GM21619 (cell line): Measurements from ENCODE around the gene ZNF638.
"Not testable (repeated sequence)": the region's sequence is repeated elsewhere in the genome, so short reads cannot be mapped to it uniquely, and the experiment has no call there.

ENCODE experiments used
- ATAC-seq: cut with Tn5 transposase; IDR thresholded peaks from one replicate; pipeline ENCODE4 v1.9.1; 2021; ENCODE audit not compliant: unreplicated experiment

ZNF638 gene, protein sequence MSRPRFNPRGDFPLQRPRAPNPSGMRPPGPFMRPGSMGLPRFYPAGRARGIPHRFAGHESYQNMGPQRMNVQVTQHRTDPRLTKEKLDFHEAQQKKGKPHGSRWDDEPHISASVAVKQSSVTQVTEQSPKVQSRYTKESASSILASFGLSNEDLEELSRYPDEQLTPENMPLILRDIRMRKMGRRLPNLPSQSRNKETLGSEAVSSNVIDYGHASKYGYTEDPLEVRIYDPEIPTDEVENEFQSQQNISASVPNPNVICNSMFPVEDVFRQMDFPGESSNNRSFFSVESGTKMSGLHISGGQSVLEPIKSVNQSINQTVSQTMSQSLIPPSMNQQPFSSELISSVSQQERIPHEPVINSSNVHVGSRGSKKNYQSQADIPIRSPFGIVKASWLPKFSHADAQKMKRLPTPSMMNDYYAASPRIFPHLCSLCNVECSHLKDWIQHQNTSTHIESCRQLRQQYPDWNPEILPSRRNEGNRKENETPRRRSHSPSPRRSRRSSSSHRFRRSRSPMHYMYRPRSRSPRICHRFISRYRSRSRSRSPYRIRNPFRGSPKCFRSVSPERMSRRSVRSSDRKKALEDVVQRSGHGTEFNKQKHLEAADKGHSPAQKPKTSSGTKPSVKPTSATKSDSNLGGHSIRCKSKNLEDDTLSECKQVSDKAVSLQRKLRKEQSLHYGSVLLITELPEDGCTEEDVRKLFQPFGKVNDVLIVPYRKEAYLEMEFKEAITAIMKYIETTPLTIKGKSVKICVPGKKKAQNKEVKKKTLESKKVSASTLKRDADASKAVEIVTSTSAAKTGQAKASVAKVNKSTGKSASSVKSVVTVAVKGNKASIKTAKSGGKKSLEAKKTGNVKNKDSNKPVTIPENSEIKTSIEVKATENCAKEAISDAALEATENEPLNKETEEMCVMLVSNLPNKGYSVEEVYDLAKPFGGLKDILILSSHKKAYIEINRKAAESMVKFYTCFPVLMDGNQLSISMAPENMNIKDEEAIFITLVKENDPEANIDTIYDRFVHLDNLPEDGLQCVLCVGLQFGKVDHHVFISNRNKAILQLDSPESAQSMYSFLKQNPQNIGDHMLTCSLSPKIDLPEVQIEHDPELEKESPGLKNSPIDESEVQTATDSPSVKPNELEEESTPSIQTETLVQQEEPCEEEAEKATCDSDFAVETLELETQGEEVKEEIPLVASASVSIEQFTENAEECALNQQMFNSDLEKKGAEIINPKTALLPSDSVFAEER (N-terminal part only)

DNA sequence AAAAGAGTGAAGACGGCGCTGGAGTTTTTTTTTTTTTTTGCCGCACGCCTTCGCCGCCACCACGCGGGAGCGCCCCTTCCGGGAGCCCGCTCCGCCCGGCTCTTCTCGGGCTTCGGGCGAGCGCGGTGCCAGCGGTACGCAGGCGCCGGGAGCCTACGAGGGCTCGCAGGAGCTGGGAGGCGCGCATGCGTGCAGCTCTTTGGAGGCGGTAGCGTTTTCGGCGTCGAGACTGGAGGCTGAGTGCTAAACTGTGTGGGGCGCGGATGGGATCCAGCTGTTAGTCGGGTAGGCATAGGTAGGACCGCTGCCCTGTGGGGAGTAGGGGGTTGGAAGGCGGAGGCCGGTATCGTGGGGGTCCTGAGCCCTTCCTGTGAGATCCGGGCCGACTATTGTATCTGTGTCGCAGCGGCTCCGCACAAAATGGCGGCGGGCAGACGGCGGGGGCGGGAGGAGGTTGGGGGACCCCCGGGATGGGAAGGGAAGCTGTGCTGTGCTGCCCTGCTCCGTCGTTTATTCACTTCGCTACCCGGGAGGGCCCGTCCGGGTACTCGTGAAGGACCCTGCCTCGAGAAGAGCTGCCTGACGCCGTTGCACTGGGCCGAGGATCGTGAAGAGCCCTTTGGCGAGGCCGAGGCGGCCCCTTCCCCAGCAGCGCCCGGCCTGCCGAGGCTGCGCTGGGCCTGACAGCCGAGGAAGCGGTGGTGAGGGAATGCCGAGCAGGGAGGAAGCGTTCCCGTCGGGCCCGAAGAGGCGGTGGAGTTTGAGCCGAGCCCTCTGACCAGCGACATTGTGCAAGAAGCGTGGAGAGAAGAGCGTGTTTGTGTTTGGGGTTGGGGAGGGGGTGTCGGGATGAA, at the start of gene ZNF638:
ZNF638 (plus strand) TSS at position 202 of the 854 bp plus-strand sequence. CDS start 17,173 bp downstream, outside the sequence.
- peak; percentile 95 for ATAC-seq

DNA sequence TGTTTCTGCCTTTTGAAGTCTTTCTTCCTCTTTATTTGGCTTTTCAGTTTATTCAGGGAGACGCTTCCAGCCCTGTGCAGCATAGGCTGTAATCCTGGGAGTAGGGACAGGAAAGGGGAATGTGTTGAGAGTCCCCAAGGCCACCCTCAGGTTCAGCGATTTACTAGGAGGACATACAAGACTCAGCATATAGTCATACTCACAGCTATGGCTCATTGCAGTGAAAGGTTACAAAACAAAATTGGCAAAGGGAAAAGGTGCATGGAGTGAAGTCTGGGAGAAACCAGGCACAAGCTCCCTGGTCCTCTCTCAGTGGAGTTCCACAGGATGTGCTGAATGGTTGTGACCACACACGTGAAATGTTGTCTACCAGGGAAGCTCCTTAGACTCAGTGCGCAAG, 49.6 kb upstream of the ZNF638 start:
- ATAC-seq: no peak

DNA sequence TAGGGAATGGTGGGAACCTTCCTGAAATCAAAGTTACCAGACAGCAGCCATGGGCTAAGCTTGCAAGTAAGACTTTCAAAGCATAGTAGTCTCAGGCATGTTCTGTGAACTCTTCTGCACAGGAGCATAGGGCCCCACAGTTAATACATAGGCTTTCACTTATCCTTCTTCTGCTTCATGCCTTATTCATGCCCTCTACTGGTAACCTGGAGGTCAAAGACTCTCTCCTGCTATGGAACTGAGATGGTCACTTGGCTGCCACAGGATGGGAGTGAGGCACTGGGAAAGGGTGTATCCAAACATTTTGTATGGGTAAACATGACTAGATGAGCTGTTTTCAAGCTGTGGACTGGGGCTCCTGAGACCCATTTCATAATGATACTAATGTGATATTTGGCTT, 49.1 kb upstream of the ZNF638 start:
- ATAC-seq: no peak

DNA sequence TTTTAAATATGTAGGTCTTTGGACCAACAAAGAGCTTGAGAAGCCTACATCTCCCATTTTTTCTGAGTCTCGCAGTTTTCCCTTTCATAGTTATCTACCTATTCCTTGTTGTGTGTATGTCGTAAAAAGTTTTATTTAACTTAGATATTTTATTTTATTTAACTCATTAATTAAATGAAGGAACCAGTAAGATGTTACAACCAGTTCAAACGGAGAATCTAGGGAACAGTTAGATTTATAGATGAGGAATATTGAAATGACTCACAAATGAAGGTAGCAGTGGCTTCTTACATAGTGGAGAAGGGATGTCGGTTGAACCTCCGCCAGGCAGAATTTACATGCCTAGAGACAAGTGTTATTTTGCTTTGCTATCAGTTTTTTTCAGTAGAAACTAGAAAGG, 48.5 kb upstream of the ZNF638 start:
- no peak for ATAC-seq

GRCh38 chr2:71285706-71286105, 45.9 kb upstream of the ZNF638 start:
- no peak for ATAC-seq

- ATAC-seq: no peak
Measured at GRCh38 chr2:71291398-71291797, 40.2 kb upstream of the ZNF638 start.

GRCh38 chr2:71292159-71292558, 39.4 kb upstream of the ZNF638 start:
- no peak for ATAC-seq

DNA sequence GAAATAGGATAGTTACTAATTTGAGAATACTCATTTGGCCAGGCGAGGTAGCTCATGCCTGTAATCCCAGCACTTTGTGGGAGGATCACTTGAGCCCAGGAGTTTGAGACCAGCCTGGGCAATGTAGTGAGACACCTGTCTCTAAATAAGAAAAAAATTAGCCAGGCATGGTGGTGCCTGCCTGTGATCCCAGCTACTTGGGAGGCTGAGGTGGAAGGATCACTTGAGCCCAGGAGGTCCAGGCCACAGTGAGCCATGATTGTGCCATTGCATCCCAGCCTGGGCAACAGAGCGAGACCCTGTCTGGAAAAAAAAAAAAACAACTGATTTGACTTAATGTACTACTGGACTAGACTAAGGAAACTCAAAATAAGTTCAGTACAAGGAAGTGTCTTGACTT, 32.7 kb upstream of the ZNF638 start:
- ATAC-seq: no peak

DNA sequence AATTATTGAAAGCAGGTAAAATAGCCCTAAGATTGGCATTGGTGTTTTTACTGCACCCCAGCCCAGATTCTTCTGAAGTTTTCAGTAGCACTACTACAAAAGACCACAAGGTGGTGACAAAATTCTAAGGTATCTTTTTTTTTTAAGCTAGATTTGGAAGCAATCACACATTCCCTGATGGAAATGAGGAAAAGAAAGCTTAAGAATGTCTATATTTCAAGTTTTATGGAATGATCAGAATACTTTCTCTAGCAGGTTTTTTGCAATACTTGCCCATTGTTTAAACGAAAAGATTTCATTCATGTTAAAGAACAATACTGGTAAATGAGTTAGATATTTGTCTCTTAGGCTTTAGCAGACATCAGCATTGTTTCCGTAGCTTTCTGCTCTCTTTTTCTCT, 32.1 kb upstream of the ZNF638 start:
- no peak for ATAC-seq

GRCh38 chr2:71303849-71304248, 27.7 kb upstream of the ZNF638 start:
- ATAC-seq: no peak

DNA sequence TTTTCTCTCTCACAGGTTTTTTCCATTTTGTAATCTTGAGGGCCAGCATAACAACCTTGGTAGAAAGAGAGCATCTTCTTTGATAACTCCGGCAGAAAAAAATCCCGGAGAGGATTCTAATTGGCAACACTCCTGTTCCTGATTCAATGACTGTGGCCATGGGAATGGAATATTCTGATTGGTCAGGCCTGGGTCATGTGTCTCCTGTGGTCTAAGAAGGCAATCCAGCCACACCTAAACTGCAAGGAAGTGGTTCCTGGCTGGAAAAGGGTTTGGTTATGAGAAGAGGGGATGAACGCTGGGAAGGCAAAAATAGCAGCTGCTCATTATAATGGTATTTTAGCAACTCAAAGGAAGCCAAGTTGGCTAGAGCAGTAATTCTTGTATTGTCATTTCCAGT, 24.8 kb upstream of the ZNF638 start:
- ATAC-seq: no peak

- ATAC-seq: no peak
Measured at GRCh38 chr2:71313016-71313766, 18.4 kb upstream of the ZNF638 start.

GRCh38 chr2:71317060-71317459, 14.5 kb upstream of the ZNF638 start:
- no peak for ATAC-seq

- ATAC-seq: not testable (repeated sequence)
Measured at GRCh38 chr2:71317900-71318299, 13.7 kb upstream of the ZNF638 start.

- ATAC-seq: no peak
Measured at GRCh38 chr2:71323386-71323785, 8.2 kb upstream of the ZNF638 start.

DNA sequence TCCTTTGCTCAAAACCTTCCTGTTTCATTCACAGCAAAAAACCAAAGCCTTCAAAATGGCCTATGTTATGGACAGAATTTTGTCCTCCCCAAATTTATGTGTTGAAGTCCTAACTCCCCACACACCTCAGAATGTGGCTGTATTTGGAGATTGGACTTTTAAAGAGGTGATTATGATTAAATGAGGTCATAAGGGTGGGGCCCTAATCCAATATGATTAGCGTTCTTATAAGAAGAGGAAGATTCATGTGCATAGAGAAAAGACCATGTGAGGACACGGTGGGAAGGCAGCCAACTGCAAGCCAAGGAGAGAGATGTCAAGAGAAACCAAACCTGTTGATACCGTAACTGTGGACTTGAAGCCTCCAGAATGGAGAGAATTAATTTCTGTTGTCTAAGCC, 4.6 kb upstream of the ZNF638 start:
- no peak for ATAC-seq

DNA sequence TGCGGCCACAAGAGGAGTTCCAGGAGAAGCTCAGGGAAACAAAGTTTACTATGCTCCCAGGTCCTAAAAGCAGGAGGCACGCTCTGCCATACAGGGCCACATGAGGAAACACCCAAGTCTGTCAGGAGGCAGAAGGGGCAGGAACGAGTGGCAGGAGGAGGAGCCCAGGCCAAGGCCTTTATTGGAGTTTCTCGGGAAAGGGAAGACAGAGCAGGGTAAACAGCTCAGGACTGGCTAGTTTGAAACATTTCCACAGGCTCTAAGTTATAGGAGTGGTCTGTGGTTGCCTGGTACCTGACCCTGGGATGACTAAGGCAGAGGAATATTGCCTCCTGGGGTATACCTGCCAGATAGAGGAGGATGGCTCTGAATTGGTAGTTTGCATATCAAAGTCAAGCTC, 3.7 kb upstream of the ZNF638 start:
- ATAC-seq: no peak

GRCh38 chr2:71330155-71330554, 1.4 kb upstream of the ZNF638 start:
- ATAC-seq: no peak

DNA sequence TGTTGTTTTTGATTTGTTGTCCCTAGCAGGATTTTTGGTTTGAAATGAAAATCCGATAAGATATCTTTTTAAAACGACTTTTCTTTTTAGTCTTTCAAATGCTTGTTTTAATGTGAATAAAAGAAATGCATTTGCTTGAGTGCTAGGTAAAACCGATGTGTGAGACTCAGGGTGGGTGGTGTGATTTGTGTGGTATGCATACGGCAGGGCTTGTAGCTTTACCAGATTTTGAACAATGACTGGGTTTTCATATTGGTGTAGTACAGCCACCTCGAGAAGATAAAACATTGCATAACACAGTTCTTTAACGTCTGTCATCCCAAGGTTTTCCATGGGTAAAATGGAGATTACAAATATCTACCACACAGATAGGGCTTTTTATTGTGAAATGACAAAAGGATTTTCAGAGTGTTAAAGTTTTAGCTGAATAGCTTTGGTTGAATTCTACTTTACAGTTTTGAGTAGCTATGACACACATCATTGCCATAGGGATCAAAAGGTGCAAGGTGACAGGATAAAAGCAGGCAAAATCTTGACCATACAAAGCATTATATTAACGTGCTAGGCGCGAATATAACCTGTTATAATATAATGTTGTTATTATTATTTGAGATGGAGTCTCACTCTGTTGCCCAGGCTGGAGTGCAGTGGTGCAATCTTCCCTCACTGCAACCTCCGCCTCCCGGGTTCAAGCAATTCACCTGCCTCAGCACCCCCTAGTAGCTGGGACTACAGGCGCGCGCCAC, 824 bp upstream of the ZNF638 start:
- no peak for ATAC-seq
